HG03175 (cell line): ENCODE results near the gene SAMSN1.
"Not testable (repeated sequence)": the region's sequence is repeated elsewhere in the genome, so short reads cannot be mapped to it uniquely, and the experiment has no call there.

Source experiments
- ATAC-seq: cut with Tn5 transposase; IDR thresholded peaks from one replicate; pipeline ENCODE4 v1.9.1; 2021; ENCODE audit warnings: mild to moderate bottlenecking, moderate library complexity; ENCODE audit not compliant: unreplicated experiment

Gene SAMSN1

DNA sequence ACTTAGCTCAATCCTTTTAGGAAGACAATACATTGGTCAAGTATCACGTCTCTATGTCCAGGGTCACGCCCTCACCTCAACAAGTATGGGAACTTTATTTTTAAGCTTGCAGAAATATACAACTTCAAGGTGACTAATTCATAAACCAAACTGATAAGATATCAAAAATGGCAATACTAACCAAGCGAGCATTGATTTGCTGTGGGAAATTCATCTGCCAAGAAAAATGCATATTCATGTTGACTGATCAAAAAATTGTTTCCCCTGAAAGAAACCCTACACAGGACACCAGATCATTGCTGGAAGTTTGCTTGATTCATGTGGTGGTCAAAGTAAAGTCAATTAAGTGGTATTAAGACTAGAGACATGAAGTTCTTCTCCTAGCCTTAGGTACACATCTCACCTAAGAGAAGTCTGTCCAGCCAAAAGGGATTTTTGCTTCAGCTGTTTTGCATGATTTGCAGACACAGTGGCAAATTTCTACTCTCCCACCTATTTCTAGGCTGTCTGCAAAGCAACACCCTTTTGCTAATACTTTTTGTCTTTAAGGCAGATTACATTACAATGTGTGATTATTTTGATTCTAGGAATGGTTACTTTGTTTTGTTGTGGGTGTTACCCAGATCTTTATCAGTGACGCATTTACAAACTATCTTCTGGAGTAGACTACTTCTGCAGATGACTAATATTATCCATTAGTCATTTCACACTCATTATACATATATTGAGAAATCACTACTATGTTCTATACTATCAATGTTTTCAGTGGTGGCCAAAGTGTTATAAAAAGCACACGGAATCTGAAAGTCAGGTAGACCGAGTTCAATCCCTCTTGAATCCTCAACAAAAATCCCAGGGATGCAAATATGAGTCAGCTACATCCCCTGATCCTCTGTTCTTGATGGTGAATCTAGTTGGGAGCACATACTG lies 12.4 kb downstream of the SAMSN1 start:
- peak; percentile 90 for ATAC-seq

GRCh38 chr21:14531757-14532316 lies 14.3 kb downstream of the SAMSN1 start:
- no peak for ATAC-seq

GRCh38 chr21:14530592-14530991 lies 15.5 kb downstream of the SAMSN1 start:
- no peak for ATAC-seq

DNA sequence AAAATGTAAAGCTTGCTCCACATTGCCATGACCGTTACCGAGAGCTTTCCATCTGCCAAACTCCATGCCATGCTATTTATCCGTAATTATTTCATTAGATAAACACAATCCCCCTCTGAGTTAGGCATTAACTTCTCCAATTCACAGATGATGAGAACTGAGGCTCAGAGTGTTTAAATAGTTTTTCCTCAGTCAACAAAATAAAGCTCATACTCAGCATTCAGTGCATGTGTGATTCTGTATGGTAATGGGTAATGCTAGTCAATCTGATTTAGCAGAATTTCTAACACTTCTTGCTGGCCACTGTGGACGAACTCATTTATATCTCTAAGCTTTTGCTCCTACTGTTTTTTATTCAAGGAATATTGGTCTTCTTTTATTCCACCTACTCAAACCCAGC lies 17.3 kb downstream of the SAMSN1 start:
- ATAC-seq = no peak

- no peak for ATAC-seq
These were observed 18.1 kb downstream of the SAMSN1 start for GRCh38 chr21:14527696-14528652.

DNA sequence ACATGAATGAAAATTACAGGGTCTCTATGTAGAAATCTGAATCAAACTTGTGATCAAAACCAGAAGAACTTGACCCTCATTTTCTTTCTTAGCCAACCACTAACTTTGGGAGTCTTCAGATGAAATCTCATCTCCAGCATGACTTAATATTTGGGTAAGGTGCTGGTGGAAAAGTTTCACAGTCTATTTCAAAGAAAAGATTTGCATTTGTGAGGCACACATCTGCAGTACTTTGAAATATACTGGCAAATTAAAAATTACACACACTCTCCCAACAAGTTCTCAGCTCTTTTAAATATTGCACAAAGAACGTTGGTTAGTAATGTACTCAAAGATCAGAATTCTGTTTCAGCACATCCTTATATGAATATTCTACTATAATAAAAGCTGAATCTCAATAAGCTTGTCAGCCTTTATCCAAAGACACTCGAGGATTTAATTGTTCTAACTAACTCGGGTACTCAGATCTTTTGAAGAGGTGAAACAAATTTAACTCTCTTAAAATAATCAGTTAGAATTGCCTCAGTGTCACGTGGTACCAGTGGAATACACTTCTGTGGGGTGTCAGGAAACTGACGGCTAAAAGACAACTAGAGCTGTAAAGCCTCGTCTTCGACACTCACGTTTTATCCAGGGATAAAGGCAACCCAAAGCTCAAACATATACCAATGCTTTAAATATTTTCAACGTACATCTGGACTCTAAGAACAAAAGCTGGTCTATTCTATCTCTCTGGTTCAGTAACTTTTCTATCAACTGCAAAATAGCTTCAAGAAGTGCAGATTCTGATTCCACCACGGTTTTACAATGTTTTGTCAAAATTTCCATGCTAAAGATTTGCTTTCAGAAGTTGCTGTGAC lies 19.0 kb downstream of the SAMSN1 start:
- ATAC-seq = no peak

DNA sequence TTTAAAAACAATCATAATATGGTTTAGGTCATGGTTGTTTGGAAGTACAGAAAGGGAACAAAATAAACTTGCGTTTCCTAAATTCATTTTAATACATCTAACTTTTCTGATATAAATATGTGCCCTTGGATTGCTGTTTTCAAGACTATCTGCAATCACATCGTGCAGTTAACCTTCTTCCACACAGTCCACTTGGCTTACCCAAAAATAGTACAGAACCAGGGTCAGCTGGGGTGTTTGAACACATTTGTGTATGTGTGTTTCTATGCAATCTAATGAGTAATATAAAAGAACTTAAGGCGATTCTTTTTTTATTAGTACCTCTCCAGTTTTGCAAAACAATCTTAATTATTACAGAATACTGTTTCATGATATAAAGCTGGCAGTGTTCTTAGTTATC lies 19.9 kb downstream of the SAMSN1 start:
- ATAC-seq = no peak

GRCh38 chr21:14523234-14523633 lies 22.9 kb downstream of the SAMSN1 start:
- ATAC-seq = peak; percentile 85

GRCh38 chr21:14522736-14523135 lies 23.4 kb downstream of the SAMSN1 start:
- ATAC-seq = no peak

GRCh38 chr21:14520535-14520934 lies 25.6 kb downstream of the SAMSN1 start:
- ATAC-seq = no peak

- ATAC-seq = no peak
These were observed 27.1 kb downstream of the SAMSN1 start for GRCh38 chr21:14519000-14519399.

DNA sequence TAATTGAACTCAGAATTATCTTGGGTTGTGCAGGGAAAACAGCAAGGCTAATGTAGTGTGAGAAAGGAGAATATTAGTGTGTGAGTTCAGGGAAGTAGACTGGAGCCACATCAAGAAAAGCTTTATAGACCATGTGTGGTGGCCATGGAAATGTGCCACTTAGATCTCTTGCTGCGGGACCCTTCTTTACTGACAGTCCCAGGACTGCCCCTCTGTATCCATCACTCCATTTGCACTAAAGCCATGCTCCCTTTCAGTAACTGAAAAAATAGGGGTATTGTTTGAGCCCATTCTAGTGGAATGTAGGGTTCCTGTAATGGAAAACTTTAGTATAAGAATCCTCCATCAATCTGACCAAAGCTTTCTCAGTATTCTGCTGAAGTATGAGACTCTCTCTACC lies 32.3 kb downstream of the SAMSN1 start:
- ATAC-seq = no peak

- ATAC-seq = not testable (repeated sequence)
These were observed 39.2 kb downstream of the SAMSN1 start for GRCh38 chr21:14506859-14507457.

- no peak for ATAC-seq
These were observed 45.2 kb downstream of the SAMSN1 start for GRCh38 chr21:14500873-14501272.

DNA sequence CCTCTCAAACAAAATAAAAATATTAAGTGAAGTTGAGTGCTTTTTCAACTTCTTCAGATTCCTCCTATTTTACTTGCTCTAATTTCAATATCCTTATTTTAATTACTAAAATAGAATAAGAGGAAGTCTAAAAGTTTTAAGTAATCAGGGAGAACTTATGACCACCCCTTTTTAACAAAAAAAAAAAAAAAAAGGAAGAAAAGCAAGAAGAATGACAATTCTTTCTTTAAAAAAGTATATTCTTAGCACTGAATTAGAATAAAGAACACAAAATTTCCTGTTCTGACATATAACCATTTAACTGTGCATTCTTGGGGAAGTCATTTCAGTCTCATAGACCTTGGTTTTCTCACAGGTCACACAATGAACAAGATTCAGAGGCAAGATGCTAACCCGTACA lies 46.8 kb downstream of the SAMSN1 start:
- no peak for ATAC-seq

- ATAC-seq = no peak
These were observed 48.3 kb downstream of the SAMSN1 start for GRCh38 chr21:14497825-14498224.

DNA sequence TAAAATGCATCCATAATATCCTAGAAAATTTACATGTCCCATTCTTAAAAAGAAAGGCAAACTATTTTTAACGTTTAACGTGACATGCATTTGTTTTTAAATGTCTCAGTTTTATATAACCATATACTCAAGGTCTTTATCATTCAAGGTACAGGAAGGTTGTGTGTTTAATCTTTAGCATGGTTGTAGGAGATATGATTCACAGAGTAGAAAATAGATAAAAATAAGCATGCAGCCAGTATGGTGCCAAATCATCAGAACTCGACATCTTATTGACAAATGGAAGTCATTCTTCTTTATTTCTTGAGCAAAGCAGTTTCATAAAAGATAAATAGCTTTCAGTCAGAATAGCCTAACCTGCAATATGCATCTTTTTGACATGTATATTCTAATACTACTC lies 51.0 kb downstream of the SAMSN1 start:
- ATAC-seq = no peak

- ATAC-seq = not testable (repeated sequence)
These were observed 51.9 kb downstream of the SAMSN1 start for GRCh38 chr21:14494181-14494580.

- no peak for ATAC-seq
These were observed 52.4 kb downstream of the SAMSN1 start for GRCh38 chr21:14493731-14494130.

DNA sequence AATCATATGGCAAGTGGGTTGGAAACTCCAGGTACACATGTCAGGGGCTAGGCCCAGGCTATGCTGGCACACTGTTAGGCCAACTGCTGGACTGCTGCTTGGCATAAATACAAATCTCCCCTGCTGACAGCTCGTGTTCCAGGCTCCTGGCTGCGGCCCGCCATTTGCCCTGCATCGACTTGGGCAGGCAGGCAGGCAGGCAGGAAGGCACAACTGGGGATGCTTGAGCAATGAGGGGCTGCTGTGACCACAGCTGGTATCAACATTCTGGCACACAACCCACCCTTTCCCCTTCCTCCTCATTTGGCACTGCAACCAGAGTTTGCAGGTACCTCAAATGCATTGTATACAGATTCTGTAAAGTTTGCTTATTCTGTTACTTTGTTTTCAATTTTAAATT lies 53.2 kb downstream of the SAMSN1 start:
- no peak for ATAC-seq
